ENCODE data around the gene CDKN2B.

- TF ChIP-seq POLR2A (IDR thresholded peaks at IDR 0.05) (no peak), CTCF (IDR thresholded peaks at IDR 0.05) (no peak)
Measured at GRCh38 chr9:22046243-22046885, 37.3 kb upstream of the CDKN2B start.

Data from breast epithelium (tissue), 3 donors.